HepG2 (cell line): Measurements from ENCODE around the gene DUSP9. TPM values are rescaled to one million over a fixed set of nuclear protein-coding genes. Genes with fewer than 3 reads are reported as not detected.
A peak's percentile ranks its signal among the peaks of the same experiment; 100 is the strongest.

ENCODE experiments used
- ATAC-seq: fragments of 200-7000 bp; cut with Tn5 transposase; 3 replicates; pipeline ENCODE4 v1.9.1; 2020; ENCODE audit warnings: mild to moderate bottlenecking, moderate library complexity
- BruUV-seq: library from RNA; stranded (reverse); fragments of 400-500 nt; replicated peaks from 2 replicates; lab custom pipeline; 2021; lab: Mats Ljungman, UMichigan
- CTCF ChIA-PET: fragments of 300-600 bp; formaldehyde crosslinking; extraction: SDS; loops from one replicate; lab custom pipeline; 2021; ENCODE audit warnings: low total read pairs, inconsistent platforms, low intra/inter-chr PET ratio; lab: Yijun Ruan, JAX
- POLR2A ChIA-PET: fragments of 350-600 bp; sonication (Branson Sonifier 250); formaldehyde crosslinking; loops from one replicate; lab custom pipeline; 2020; ENCODE audit warnings: antibody characterized with exemption, inconsistent platforms; lab: Yijun Ruan, JAX
- DNase-seq: peaks from one replicate; pipeline ENCODE4 v3.0.0-alpha.2; 2015; ENCODE audit warnings: low spot score
- FAIRE-seq: peaks from 3 replicates; lab custom pipeline; 2011; peaks lifted over from hg19 to GRCh38; lab: Jason Lieb, UNC
- H2AFZ ChIP-seq: one replicate; pipeline ENCODE4 v1.6.1; 2011; ENCODE audit warnings: low read length, inconsistent platforms
- H3K27ac ChIP-seq: fragments of 300-600 bp; 3 replicates; pipeline ENCODE4 v1.8.0; 2011; ENCODE audit warnings: mixed run types, mild to moderate bottlenecking, mixed read lengths, low read length, inconsistent platforms; ENCODE audit not compliant: insufficient read depth; ENCODE audit errors: extremely low read length
- H3K27me3 ChIP-seq, 2 experiments: fragments of 200-600 bp in 1 of 2; 2 replicates in 1 of 2; 3 replicates in 1 of 2; pipeline versions ENCODE4 v1.6.0 to v1.8.0; 2011; ENCODE audit warnings: low read length in 2 of 2, mild to moderate bottlenecking in 2 of 2, moderate library complexity in 2 of 2, inconsistent platforms in 1 of 2; ENCODE audit not compliant: insufficient read depth in 2 of 2, control insufficient read depth in 1 of 2
- H3K36me3 ChIP-seq, 2 experiments: fragments of 200-600 bp in 1 of 2; replicated peaks in 1 of 2; 2 replicates in 1 of 2; 3 replicates in 1 of 2; pipeline versions ENCODE4 v1.5.1 to v1.8.0; 2011; ENCODE audit warnings: low read length in 2 of 2, inconsistent platforms in 1 of 2; ENCODE audit not compliant: insufficient read depth in 2 of 2, control insufficient read depth in 1 of 2
- H3K4me1 ChIP-seq: 2 replicates; pipeline ENCODE4 v1.5.1; 2012; ENCODE audit warnings: low read length, inconsistent platforms; ENCODE audit not compliant: insufficient read depth
- H3K4me2 ChIP-seq: 2 replicates; pipeline ENCODE4 v1.6.0; 2011; ENCODE audit warnings: low read depth, low read length, inconsistent platforms
- H3K4me3 ChIP-seq, 3 experiments: fragments of 200-600 bp in 1 of 3; sonication (generic), shearing (Covaris generic) in 1 of 3; replicated peaks in 1 of 3; 2 replicates each; pipeline ENCODE4 v1.5.1; 2011 to 2016; ENCODE audit warnings: low read length in 3 of 3, inconsistent platforms in 2 of 3, low read depth in 2 of 3, mild to moderate bottlenecking in 2 of 3, control low read depth in 1 of 3, mixed read lengths in 1 of 3; ENCODE audit not compliant: insufficient read depth in 1 of 3
- H3K79me2 ChIP-seq: one replicate; pipeline ENCODE4 v1.6.1; 2011; ENCODE audit warnings: low read length, inconsistent platforms; ENCODE audit not compliant: insufficient read depth
- H3K9ac ChIP-seq: 2 replicates; pipeline ENCODE4 v1.6.0; 2011; ENCODE audit warnings: mild to moderate bottlenecking, low read depth, low read length, inconsistent platforms; ENCODE audit not compliant: insufficient read depth
- H3K9me3 ChIP-seq: 2 replicates; pipeline ENCODE4 v1.5.1; 2012; ENCODE audit warnings: mild to moderate bottlenecking, low read length
- H4K20me1 ChIP-seq: 2 replicates; pipeline ENCODE4 v1.6.0; 2011; ENCODE audit warnings: inconsistent platforms, mild to moderate bottlenecking, low read length, moderate library complexity; ENCODE audit not compliant: insufficient read depth
- BORCS8-MEF2B ChIP-seq: sonication (generic); formaldehyde crosslinking; IDR thresholded peaks from 2 replicates; pipeline ENCODE4 v1.8.0; 2022; ENCODE audit warnings: mild to moderate bottlenecking, missing genetic modification reagents
- FOXO1 ChIP-seq: sonication (generic); formaldehyde crosslinking; IDR thresholded peaks from 2 replicates; pipeline ENCODE4 v1.4.0; 2020; ENCODE audit warnings: missing genetic modification reagents
- KMT2B ChIP-seq: IDR thresholded peaks from 2 replicates; pipeline ENCODE4 v1.6.1; 2016; ENCODE audit warnings: missing genetic modification reagents, missing compliant biosample characterization
- MIER3 ChIP-seq: IDR thresholded peaks from 2 replicates; pipeline ENCODE4 v1.6.1; 2016; ENCODE audit warnings: missing compliant biosample characterization, borderline replicate concordance
- ONECUT2 ChIP-seq: sonication (generic); formaldehyde crosslinking; IDR thresholded peaks from 2 replicates; pipeline ENCODE4 v1.4.0; 2020; ENCODE audit warnings: missing genetic modification reagents
- PAF1 ChIP-seq: IDR thresholded peaks from 2 replicates; pipeline ENCODE4 v1.6.1; 2016; ENCODE audit warnings: missing genetic modification reagents, missing compliant biosample characterization
- SAP130 ChIP-seq: IDR thresholded peaks from 2 replicates; pipeline ENCODE4 v1.6.1; 2016; ENCODE audit warnings: low read depth
- SETDB1 ChIP-seq: sonication (generic); formaldehyde crosslinking; IDR thresholded peaks from 2 replicates; pipeline ENCODE4 v1.5.1; 2020; ENCODE audit warnings: missing genetic modification reagents, mild to moderate bottlenecking, borderline replicate concordance
- TCF12 ChIP-seq, 2 experiments: fragments of 450-650 bp in 1 of 2; sonication (generic) in 1 of 2; formaldehyde crosslinking in 1 of 2; IDR thresholded peaks; 2 replicates each; pipeline versions ENCODE4 v1.6.1 to v1.8.0; 2017 to 2022; ENCODE audit warnings: antibody characterized with exemption in 1 of 2, mild to moderate bottlenecking in 1 of 2, missing genetic modification reagents in 1 of 2, moderate library complexity in 1 of 2
- TCF7 ChIP-seq: sonication (generic); IDR thresholded peaks from 2 replicates; pipeline ENCODE4 v1.6.1; 2016; ENCODE audit warnings: antibody characterized with exemption, low read depth
- ZBTB7A ChIP-seq: sonication (generic); formaldehyde crosslinking; IDR thresholded peaks from 2 replicates; pipeline ENCODE4 v1.8.0; 2022; ENCODE audit warnings: mild to moderate bottlenecking, missing genetic modification reagents
- ZNF333 ChIP-seq: sonication (generic); formaldehyde crosslinking; IDR thresholded peaks from 2 replicates; pipeline ENCODE4 v1.4.0; 2020; ENCODE audit warnings: mild to moderate bottlenecking, missing genetic modification reagents, borderline replicate concordance
- ZZZ3 ChIP-seq: sonication (generic); formaldehyde crosslinking; IDR thresholded peaks from 2 replicates; pipeline ENCODE4 v1.4.0; 2020; ENCODE audit warnings: missing genetic modification reagents, mild to moderate bottlenecking, borderline replicate concordance
- WGBS: methylation state at CpG from one replicate; pipeline ENCODE4 v1.1.6; 2017; ENCODE audit warnings: low lambda C conversion rate; 5-methylcytosine and 5-hydroxymethylcytosine counted together
- in situ Hi-C: cut with HindIII; loops from 2 replicates; pipeline ENCODE4 v1.10.0; 2017; ENCODE audit warnings: low pct_unique_long_range_greater_than_20kb; ENCODE audit not compliant: extremely low pct_ligation_motif_present
- intact Hi-C: fragments of 100-400 bp; cut with micrococcal nuclease; formaldehyde crosslinking; loops from one replicate; pipeline ENCODE4 v1.10.0; 2022; ENCODE audit not compliant: unreplicated experiment
- polyA plus RNA-seq, 8 experiments: library from polyadenylated mRNA; depleted of rRNA in 3 of 8; stranded (reverse) in 7 of 8; unstranded in 1 of 8; fragments of >200 nt; fragmentation: Illumina TruSeq in 4 of 8; extraction: Trizol in 4 of 8; gene quantifications; 2 replicates each; pipeline versions ENCODE4 v1.2.1 to v1.2.3, GENCODE V29; 2011 to 2016; ENCODE audit warnings: low read depth in 4 of 8, missing spikeins in 1 of 8, mixed read lengths in 1 of 8; ENCODE audit not compliant: insufficient read depth in 1 of 8
- total RNA-seq, 5 experiments: library from RNA; depleted of rRNA; stranded (reverse); fragments of >200 nt; fragmentation: Illumina TruSeq; extraction: Trizol; gene quantifications; 2 replicates each; pipeline ENCODE4 v1.2.3, GENCODE V29; 2016; ENCODE audit warnings: low read depth in 1 of 5
- TF ChIP-seq, protein P1 (sequence below): IDR thresholded peaks from 2 replicates; pipeline ENCODE4 v1.6.1; 2016; ENCODE audit warnings: mild to moderate bottlenecking
- TF ChIP-seq, protein P2 (sequence below): sonication (generic); formaldehyde crosslinking; IDR thresholded peaks from 2 replicates; pipeline ENCODE4 v1.8.0; 2022; ENCODE audit warnings: missing genetic modification reagents, mild to moderate bottlenecking, borderline replicate concordance
- TF ChIP-seq, protein P3 (sequence below): sonication (generic); formaldehyde crosslinking; IDR thresholded peaks from 2 replicates; pipeline ENCODE4 v1.4.0; 2020; ENCODE audit warnings: mild to moderate bottlenecking, missing genetic modification reagents
- TF ChIP-seq, protein P4 (sequence below): sonication (generic); formaldehyde crosslinking; IDR thresholded peaks from 2 replicates; pipeline ENCODE4 v1.4.0; 2020; ENCODE audit warnings: missing genetic modification reagents

Gene DUSP9
- total and polyA plus RNA-seq, 2 of the 13 experiments (the other 11 are each of a cell fraction or from before 2014, with no cell fraction given), result 235 to 435 TPM

DNA sequence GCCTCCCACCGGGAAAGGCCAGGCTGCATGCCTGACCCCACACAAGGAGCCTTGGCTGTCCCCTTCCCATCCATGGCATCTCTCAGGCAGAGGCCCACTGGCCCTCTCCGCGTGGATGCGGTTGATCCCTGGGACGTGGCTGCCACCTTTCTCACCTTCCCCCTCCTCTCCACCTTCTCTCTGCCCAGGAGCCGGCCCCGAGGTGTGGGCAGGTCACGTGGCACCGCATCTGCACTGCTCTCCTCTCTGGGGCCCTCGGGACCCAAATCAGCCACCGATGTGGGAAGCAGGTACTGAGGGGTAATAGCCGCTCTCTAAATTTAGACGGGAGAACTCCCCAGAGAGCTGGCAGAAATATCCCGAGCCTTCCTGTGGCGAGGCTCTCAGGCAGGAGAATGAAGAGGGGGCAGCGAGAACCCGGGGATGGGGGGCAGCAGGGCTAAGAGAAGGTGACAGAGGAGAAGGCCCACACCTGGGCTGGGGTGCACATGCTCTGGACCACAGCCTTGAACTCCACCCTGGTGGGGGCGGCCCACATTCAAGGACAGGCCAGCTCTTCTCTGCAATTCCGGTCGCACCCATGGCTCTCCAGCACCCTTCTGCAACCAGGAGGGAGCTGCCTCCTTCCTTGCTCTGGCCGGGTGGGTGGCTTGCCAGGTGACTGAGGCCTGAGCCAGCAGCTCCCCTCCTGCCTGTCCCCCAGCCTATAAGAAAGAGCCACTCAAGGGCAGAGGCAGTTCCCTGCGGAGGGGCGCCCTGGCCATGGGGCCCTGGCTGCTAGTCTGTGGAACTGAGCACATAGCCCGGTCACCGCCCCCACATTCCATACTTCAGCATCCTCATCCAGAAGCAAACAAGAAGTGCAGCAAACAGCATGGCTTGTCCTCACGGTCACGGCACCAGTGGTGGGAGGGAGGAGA is 9.6 kb upstream of the DUSP9 start (continued):
- TF ChIP-seq, protein P1, sequence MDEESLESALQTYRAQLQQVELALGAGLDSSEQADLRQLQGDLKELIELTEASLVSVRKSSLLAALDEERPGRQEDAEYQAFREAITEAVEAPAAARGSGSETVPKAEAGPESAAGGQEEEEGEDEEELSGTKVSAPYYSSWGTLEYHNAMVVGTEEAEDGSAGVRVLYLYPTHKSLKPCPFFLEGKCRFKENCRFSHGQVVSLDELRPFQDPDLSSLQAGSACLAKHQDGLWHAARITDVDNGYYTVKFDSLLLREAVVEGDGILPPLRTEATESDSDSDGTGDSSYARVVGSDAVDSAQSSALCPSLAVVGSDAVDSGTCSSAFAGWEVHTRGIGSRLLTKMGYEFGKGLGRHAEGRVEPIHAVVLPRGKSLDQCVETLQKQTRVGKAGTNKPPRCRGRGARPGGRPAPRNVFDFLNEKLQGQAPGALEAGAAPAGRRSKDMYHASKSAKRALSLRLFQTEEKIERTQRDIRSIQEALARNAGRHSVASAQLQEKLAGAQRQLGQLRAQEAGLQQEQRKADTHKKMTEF (CRISPR knock-in tag), result 0 out of 2 replicates have a peak, but pooled peaks have one; percentile 36
- TF ChIP-seq KMT2B (CRISPR knock-in tag) (no peak), MIER3 (CRISPR knock-in tag) (no peak), PAF1 (no peak), TCF12 (IDR thresholded peaks at IDR 0.05) (no peak), TCF12 (CRISPR knock-in tag; IDR thresholded peaks at IDR 0.05) (0 out of 2 replicates have a peak, but pooled peaks have one; percentile 38)

DNA sequence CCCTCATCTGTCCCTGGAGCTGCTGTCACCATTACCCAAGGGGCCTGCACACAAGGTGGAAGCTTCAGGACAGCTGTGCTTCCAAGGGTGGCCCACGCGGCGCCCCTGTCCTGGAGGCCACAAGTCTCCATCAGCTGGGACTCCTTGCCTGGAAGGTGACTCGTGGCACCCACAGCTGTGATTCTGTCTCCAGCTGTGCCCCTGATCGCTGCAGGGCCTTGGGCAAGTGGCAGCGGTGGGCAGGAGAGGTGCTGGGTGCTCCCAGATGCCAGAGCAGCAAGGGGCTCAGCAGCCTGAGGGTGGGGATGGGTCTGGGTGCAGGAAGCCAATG is 9.0 kb upstream of the DUSP9 start:
- no peak for FAIRE-seq
- TF ChIP-seq FOXO1 (CRISPR knock-in tag) (no peak), BORCS8-MEF2B (CRISPR knock-in tag) (no peak), TCF7 (no peak), ZBTB7A (CRISPR knock-in tag) (no peak), SAP130 (no peak), ZNF333 (no peak), SETDB1 (CRISPR knock-in tag) (no peak), ZZZ3 (CRISPR knock-in tag) (no peak), ONECUT2 (CRISPR knock-in tag) (no peak)
- TF ChIP-seq, protein P2, sequence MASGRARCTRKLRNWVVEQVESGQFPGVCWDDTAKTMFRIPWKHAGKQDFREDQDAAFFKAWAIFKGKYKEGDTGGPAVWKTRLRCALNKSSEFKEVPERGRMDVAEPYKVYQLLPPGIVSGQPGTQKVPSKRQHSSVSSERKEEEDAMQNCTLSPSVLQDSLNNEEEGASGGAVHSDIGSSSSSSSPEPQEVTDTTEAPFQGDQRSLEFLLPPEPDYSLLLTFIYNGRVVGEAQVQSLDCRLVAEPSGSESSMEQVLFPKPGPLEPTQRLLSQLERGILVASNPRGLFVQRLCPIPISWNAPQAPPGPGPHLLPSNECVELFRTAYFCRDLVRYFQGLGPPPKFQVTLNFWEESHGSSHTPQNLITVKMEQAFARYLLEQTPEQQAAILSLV (CRISPR knock-in tag), result no peak
- TF ChIP-seq, protein P3, sequence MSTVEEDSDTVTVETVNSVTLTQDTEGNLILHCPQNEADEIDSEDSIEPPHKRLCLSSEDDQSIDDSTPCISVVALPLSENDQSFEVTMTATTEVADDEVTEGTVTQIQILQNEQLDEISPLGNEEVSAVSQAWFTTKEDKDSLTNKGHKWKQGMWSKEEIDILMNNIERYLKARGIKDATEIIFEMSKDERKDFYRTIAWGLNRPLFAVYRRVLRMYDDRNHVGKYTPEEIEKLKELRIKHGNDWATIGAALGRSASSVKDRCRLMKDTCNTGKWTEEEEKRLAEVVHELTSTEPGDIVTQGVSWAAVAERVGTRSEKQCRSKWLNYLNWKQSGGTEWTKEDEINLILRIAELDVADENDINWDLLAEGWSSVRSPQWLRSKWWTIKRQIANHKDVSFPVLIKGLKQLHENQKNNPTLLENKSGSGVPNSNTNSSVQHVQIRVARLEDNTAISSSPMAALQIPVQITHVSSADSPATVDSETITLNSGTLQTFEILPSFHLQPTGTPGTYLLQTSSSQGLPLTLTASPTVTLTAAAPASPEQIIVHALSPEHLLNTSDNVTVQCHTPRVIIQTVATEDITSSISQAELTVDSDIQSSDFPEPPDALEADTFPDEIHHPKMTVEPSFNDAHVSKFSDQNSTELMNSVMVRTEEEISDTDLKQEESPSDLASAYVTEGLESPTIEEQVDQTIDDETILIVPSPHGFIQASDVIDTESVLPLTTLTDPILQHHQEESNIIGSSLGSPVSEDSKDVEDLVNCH (CRISPR knock-in tag), result no peak
- TF ChIP-seq, protein P4, sequence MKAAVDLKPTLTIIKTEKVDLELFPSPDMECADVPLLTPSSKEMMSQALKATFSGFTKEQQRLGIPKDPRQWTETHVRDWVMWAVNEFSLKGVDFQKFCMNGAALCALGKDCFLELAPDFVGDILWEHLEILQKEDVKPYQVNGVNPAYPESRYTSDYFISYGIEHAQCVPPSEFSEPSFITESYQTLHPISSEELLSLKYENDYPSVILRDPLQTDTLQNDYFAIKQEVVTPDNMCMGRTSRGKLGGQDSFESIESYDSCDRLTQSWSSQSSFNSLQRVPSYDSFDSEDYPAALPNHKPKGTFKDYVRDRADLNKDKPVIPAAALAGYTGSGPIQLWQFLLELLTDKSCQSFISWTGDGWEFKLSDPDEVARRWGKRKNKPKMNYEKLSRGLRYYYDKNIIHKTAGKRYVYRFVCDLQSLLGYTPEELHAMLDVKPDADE (CRISPR knock-in tag), result no peak

More for the DNA sequence above, 9.0 kb upstream of the DUSP9 start:
- Histone ChIP-seq H3K9ac (no peak overlapping the region), H3K27me3 (no peaks in the 10 kb centered on the region), H4K20me1 (no peaks in the 10 kb centered on the region), H3K9me3 (no peaks in the 10 kb centered on the region), H3K4me2 (peak overlapping the region; percentile 46), H3K27ac (no peak overlapping the region), H3K4me3 (no peak overlapping the region; a peak in 1 of 6 replicates), H3K79me2 (peaks cover 4% of the 10 kb centered on the region), H3K4me1 (peaks cover 78% of the 10 kb centered on the region), H2AFZ (no peak overlapping the region), H3K36me3 (no peaks in the 10 kb centered on the region)
- POLR2A ChIA-PET, result interaction anchor here (1.6 to 4.2 kb wide), 3 partner anchors 9 to 39 kb away, joined by 4 to 156 read pairs (median 70); partner anchors contain the start of gene DUSP9
- ATAC-seq (no peak), DNase-seq (no peak)
- intact Hi-C loops (no loop called here), in situ Hi-C loops (no loop called here)
- CTCF ChIA-PET, result interaction anchor here (3.1 kb wide), 1 partner anchor 28 kb away, joined by 21 read pairs; no protein-coding TSS in a partner anchor
- BruUV-seq, result no TSS peak
- no CpG with 5 or more reads among the region's 6 CpGs for WGBS
